ENCODE results near the gene RBL2.

GRCh38 chr16:53518550-53519416 lies 84.5 kb downstream of the RBL2 start:
- TF ChIP-seq CTCF (conservative IDR thresholded peaks at IDR 0.05; ENCODE audit: low read depth, low read length) (no peak), EZH2 (IDR thresholded peaks at IDR 0.05; ENCODE audit: borderline replicate concordance, low read depth, low read length, poor library complexity, severe bottlenecking) (no peak)

Measured in A673 (cell line).